ENCODE results near the gene REL.
"Not testable (repeated sequence)": the region's sequence is repeated elsewhere in the genome, so short reads cannot be mapped to it uniquely, and the experiment has no call there.

REL gene

GRCh38 chr2:60881047-60881932 lies at the start of gene REL:
REL (plus strand) TSS chr2:60881574; CDS start chr2:60881841, 267 bp downstream.
- intact Hi-C loops (cut with DNase I), result loop anchor here (5.0 to 10.0 kb wide), 3 partner anchors 124 to 296 kb away; partner anchors contain the start of genes PAPOLG, PEX13 and PUS10
- peak; percentile 74 to 98 (median 84) for DNase-seq

GRCh38 chr2:60831921-60832320 lies 49.5 kb upstream of the REL start:
- DNase-seq, result no peak

GRCh38 chr2:60832621-60833020 lies 48.8 kb upstream of the REL start:
- intact Hi-C loops (cut with DNase I), result no loop called here
- no peak for DNase-seq

More at GRCh38 chr2:60831921-60832320, 49.5 kb upstream of the REL start:
- intact Hi-C loops (cut with DNase I), result no loop called here

- no peak for DNase-seq
- intact Hi-C loops (cut with DNase I), result no loop called here
Measured at GRCh38 chr2:60834270-60834717, 47.1 kb upstream of the REL start.

- intact Hi-C loops (cut with DNase I), result no loop called here
- DNase-seq, result no peak
Measured at GRCh38 chr2:60836491-60836890, 44.9 kb upstream of the REL start.

GRCh38 chr2:60837123-60837522 lies 44.3 kb upstream of the REL start:
- no peak for DNase-seq
- intact Hi-C loops (cut with DNase I), result no loop called here

GRCh38 chr2:60838481-60838880 lies 42.9 kb upstream of the REL start:
- DNase-seq, result no peak
- intact Hi-C loops (cut with DNase I), result no loop called here

- intact Hi-C loops (cut with DNase I), result no loop called here
- no peak for DNase-seq
Measured at GRCh38 chr2:60839126-60839813, 42.1 kb upstream of the REL start.

- intact Hi-C loops (cut with DNase I), result no loop called here
- DNase-seq, result no peak
Measured at GRCh38 chr2:60840880-60841279, 40.5 kb upstream of the REL start.

GRCh38 chr2:60843006-60843405 lies 38.4 kb upstream of the REL start:
- intact Hi-C loops (cut with DNase I), result no loop called here
- no peak for DNase-seq

- no peak for DNase-seq
- intact Hi-C loops (cut with DNase I), result no loop called here
Measured at GRCh38 chr2:60844105-60844504, 37.3 kb upstream of the REL start.

- intact Hi-C loops (cut with DNase I), result no loop called here
- DNase-seq, result no peak
Measured at GRCh38 chr2:60847854-60848253, 33.5 kb upstream of the REL start.

GRCh38 chr2:60849187-60849586 lies 32.2 kb upstream of the REL start:
- intact Hi-C loops (cut with DNase I), result no loop called here
- DNase-seq, result no peak

GRCh38 chr2:60852282-60852860 lies 29.0 kb upstream of the REL start:
- no peak for DNase-seq
- intact Hi-C loops (cut with DNase I), result no loop called here

- intact Hi-C loops (cut with DNase I), result no loop called here
Measured at GRCh38 chr2:60853531-60853930, 27.8 kb upstream of the REL start.

GRCh38 chr2:60855989-60856669 lies 25.2 kb upstream of the REL start:
- no peak for DNase-seq
- intact Hi-C loops (cut with DNase I), result no loop called here

More at GRCh38 chr2:60853531-60853930, 27.8 kb upstream of the REL start:
- no peak for DNase-seq

- intact Hi-C loops (cut with DNase I), result no loop called here
- DNase-seq, result no peak
Measured at GRCh38 chr2:60857056-60857455, 24.3 kb upstream of the REL start.

- DNase-seq, result no peak
Measured at GRCh38 chr2:60858897-60859311, 22.5 kb upstream of the REL start.

GRCh38 chr2:60861736-60862135 lies 19.6 kb upstream of the REL start:
- no peak for DNase-seq
- intact Hi-C loops (cut with DNase I), result no loop called here

More at GRCh38 chr2:60858897-60859311, 22.5 kb upstream of the REL start:
- intact Hi-C loops (cut with DNase I), result no loop called here

- intact Hi-C loops (cut with DNase I), result no loop called here
- no peak for DNase-seq
Measured at GRCh38 chr2:60862642-60863041, 18.7 kb upstream of the REL start.

GRCh38 chr2:60865361-60865760 lies 16.0 kb upstream of the REL start:
- intact Hi-C loops (cut with DNase I); DNase-seq: not testable (repeated sequence)
